Esophagus muscularis mucosa (tissue), 4 donors: ENCODE measurements around the gene ASTN2. TPM values are rescaled to one million over a fixed set of nuclear protein-coding genes. Genes with fewer than 3 reads are reported as not detected.

Experiments
- DNase-seq: peaks from one replicate; pipeline ENCODE4 v3.0.0-alpha.2; 2017; ENCODE audit errors: extremely low spot score
- H3K27ac ChIP-seq, 4 donors: fragments of 200-600 bp; sonication (generic); replicated peaks in 1 of 4; 1 replicate in 3 of 4; 2 replicates in 1 of 4; pipeline ENCODE4 v1.5.1; 2016 to 2019; ENCODE audit warnings: mild to moderate bottlenecking in 1 of 4
- H3K27me3 ChIP-seq, 4 donors: fragments of 200-600 bp; sonication (generic); one replicate each; pipeline versions ENCODE4 v1.5.1 to v1.6.0; 2016 to 2019
- H3K36me3 ChIP-seq, 4 donors: fragments of 200-600 bp; sonication (generic); one replicate each; pipeline ENCODE4 v1.5.1; 2016 to 2019
- H3K4me1 ChIP-seq, 4 donors: fragments of 200-600 bp; sonication (generic); one replicate each; pipeline ENCODE4 v1.5.1; 2016 to 2019
- H3K4me3 ChIP-seq, 4 donors: fragments of 200-600 bp; sonication (generic); 1 replicate in 2 of 4; 2 replicates in 2 of 4; pipeline ENCODE4 v1.5.1; 2016 to 2019; ENCODE audit warnings: mild to moderate bottlenecking in 4 of 4, moderate library complexity in 1 of 4
- H3K9me3 ChIP-seq, 4 donors: fragments of 200-600 bp; sonication (generic); 1 replicate in 3 of 4; 2 replicates in 1 of 4; pipeline ENCODE4 v1.5.1; 2016 to 2019
- EP300 ChIP-seq: sonication (generic); formaldehyde crosslinking; IDR thresholded peaks from one replicate; pipeline ENCODE4 v1.6.1; 2017; ENCODE audit warnings: antibody characterized with exemption
- POLR2A ChIP-seq: fragments of 450-650 bp; IDR thresholded peaks from one replicate; pipeline ENCODE4 v1.6.1; 2017; ENCODE audit warnings: antibody characterized with exemption, moderate library complexity, mild to moderate bottlenecking, low read depth
- POLR2AphosphoS5 ChIP-seq, 2 donors: sonication (generic); formaldehyde crosslinking; IDR thresholded peaks; one replicate each; pipeline ENCODE4 v1.6.1; 2017; ENCODE audit warnings: antibody characterized with exemption in 2 of 2
- WGBS: methylation state at CpG from one replicate; pipeline ENCODE4 v1.1.5; 2018; 5-methylcytosine and 5-hydroxymethylcytosine counted together
- intact Hi-C: fragments of 100-400 bp; cut with DNase I; formaldehyde crosslinking; loops from one replicate; pipeline ENCODE4 v1.15.1; 2023
- total RNA-seq, 4 donors: library from RNA; depleted of rRNA; stranded (reverse); fragments of >200 nt; gene quantifications; one replicate each; pipeline versions ENCODE4 v1.1.0 to v1.2.1, GENCODE V29; 2016
- TF ChIP-seq, protein P1 (sequence below), 3 experiments: fragments of 200-600 bp in 2 of 3; fragments of 450-650 bp in 1 of 3; sonication (generic) in 2 of 3; IDR thresholded peaks; one replicate each; pipeline ENCODE4 v1.5.1; 2017 to 2019; ENCODE audit warnings: antibody characterized with exemption in 3 of 3, mild to moderate bottlenecking in 2 of 3, moderate library complexity in 1 of 3

ASTN2 gene
- total RNA-seq, 4 donors from 2014 or later, result 4.2 to 6.9 (median 5.5) TPM

- Histone ChIP-seq H3K4me3 (no peak overlapping the region), H3K4me1 (no peaks in the 10 kb centered on the region), H3K27me3 (no peaks in the 10 kb centered on the region), H3K27ac (no peak overlapping the region), H3K9me3 (peaks cover 0 to 11% (median 10%) of the 10 kb centered on the region in 4 donors), H3K36me3 (no peaks in the 10 kb centered on the region)
- intact Hi-C loops, result no loop called here
- 76% methylated on average over 1 of the region's 1 CpG for WGBS
- DNase-seq, result no peak
- no peak for TF ChIP-seq POLR2A
- TF ChIP-seq POLR2AphosphoS5 (IDR thresholded peaks at IDR 0.05), result no peak
- no peak for TF ChIP-seq EP300
- TF ChIP-seq, protein P1, sequence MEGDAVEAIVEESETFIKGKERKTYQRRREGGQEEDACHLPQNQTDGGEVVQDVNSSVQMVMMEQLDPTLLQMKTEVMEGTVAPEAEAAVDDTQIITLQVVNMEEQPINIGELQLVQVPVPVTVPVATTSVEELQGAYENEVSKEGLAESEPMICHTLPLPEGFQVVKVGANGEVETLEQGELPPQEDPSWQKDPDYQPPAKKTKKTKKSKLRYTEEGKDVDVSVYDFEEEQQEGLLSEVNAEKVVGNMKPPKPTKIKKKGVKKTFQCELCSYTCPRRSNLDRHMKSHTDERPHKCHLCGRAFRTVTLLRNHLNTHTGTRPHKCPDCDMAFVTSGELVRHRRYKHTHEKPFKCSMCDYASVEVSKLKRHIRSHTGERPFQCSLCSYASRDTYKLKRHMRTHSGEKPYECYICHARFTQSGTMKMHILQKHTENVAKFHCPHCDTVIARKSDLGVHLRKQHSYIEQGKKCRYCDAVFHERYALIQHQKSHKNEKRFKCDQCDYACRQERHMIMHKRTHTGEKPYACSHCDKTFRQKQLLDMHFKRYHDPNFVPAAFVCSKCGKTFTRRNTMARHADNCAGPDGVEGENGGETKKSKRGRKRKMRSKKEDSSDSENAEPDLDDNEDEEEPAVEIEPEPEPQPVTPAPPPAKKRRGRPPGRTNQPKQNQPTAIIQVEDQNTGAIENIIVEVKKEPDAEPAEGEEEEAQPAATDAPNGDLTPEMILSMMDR (IDR thresholded peaks at IDR 0.05), result no peak
Observed at GRCh38 chr9:116753389-116753788, 661.5 kb downstream of the ASTN2 start.

DNA sequence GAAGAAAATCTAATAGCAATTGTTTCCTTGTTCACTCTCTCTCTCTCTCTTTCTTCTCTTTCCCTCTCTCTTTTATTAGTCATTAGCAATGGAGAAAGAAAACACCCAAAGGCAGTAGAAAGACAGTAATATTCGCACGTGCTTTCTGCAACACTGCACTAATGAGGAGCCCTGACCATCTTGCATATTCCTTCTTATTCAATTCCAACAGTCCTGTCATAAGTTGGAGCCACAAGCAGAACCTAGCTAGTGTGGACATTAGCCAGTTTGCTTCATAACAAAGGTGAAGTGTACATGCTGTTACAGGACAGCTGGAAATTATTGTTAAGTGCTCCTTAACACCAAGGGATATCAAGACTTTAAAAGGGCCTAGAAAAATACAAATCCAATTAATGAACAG is 664.3 kb downstream of the ASTN2 start:
- Histone ChIP-seq H3K4me3 (no peak overlapping the region), H3K27ac (no peak overlapping the region), H3K9me3 (peaks cover 0 to 5% (median 3%) of the 10 kb centered on the region in 4 donors), H3K36me3 (no peaks in the 10 kb centered on the region), H3K4me1 (no peaks in the 10 kb centered on the region), H3K27me3 (no peaks in the 10 kb centered on the region)
- intact Hi-C loops, result no loop called here
- WGBS, result 83% methylated on average over 2 of the region's 2 CpGs
- no peak for DNase-seq
- TF ChIP-seq EP300 (no peak), POLR2AphosphoS5 (IDR thresholded peaks at IDR 0.05) (no peak), POLR2A (no peak)
- TF ChIP-seq, protein P1 (IDR thresholded peaks at IDR 0.05), result no peak

GRCh38 chr9:116749772-116750171 is 665.1 kb downstream of the ASTN2 start:
- intact Hi-C loops, result no loop called here
- H3K4me1 ChIP-seq, result no peaks in the 10 kb centered on the region
- 73% methylated on average over 2 of the region's 2 CpGs for WGBS
- DNase-seq, result no peak
- H3K27me3 ChIP-seq, result no peaks in the 10 kb centered on the region
- TF ChIP-seq, protein P1 (IDR thresholded peaks at IDR 0.05), result no peak
- TF ChIP-seq POLR2AphosphoS5 (IDR thresholded peaks at IDR 0.05), result no peak
- no peak for TF ChIP-seq POLR2A
- TF ChIP-seq EP300, result no peak
- H3K36me3 ChIP-seq, result no peaks in the 10 kb centered on the region
- H3K4me3 ChIP-seq, result no peak overlapping the region
- H3K9me3 ChIP-seq, result no peaks in the 10 kb centered on the region
- H3K27ac ChIP-seq, result no peak overlapping the region

DNA sequence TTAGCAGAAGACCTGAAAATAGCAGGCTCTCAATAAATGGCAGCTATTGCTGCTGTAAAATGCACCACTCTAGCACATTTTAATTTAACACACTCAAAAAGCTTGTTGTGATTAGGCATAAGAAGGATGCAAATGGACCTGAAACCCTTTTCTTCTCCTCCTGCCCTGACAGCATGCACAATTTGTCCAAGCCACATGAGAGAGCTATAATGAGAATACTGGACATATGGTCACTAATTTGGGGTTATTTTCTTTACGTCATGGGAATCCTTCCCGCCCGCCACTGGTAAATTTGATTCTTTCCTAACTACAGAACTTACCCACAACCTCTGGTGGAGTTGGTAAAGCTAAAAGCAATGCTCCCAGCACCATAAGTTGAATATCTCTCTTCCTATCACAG is 665.7 kb downstream of the ASTN2 start:
- Histone ChIP-seq H3K27ac (no peak overlapping the region), H3K9me3 (no peaks in the 10 kb centered on the region), H3K4me3 (no peak overlapping the region), H3K4me1 (no peaks in the 10 kb centered on the region), H3K27me3 (no peaks in the 10 kb centered on the region), H3K36me3 (no peaks in the 10 kb centered on the region)
- no peak for TF ChIP-seq POLR2AphosphoS5 (IDR thresholded peaks at IDR 0.05)
- TF ChIP-seq EP300, result no peak
- TF ChIP-seq, protein P1 (IDR thresholded peaks at IDR 0.05), result no peak
- TF ChIP-seq POLR2A, result no peak
- DNase-seq, result no peak
- 95% methylated on average over 3 of the region's 3 CpGs for WGBS
- intact Hi-C loops, result no loop called here

GRCh38 chr9:116741742-116742141 is 673.1 kb downstream of the ASTN2 start:
- TF ChIP-seq EP300, result no peak
- TF ChIP-seq, protein P1 (IDR thresholded peaks at IDR 0.05), result no peak
- Histone ChIP-seq H3K9me3 (no peaks in the 10 kb centered on the region), H3K4me3 (no peak overlapping the region), H3K27me3 (no peaks in the 10 kb centered on the region), H3K27ac (no peak overlapping the region), H3K36me3 (no peaks in the 10 kb centered on the region), H3K4me1 (peaks cover 0 to 6% (median 5%) of the 10 kb centered on the region in 4 donors)
- WGBS, result 82% methylated on average over 2 of the region's 2 CpGs
- intact Hi-C loops, result no loop called here
- DNase-seq, result no peak
